Measurements from ENCODE around the gene VMAC. TPM values are rescaled to one million over a fixed set of nuclear protein-coding genes. Genes with fewer than 3 reads are reported as not detected.
A peak's percentile ranks its signal among the peaks of the same experiment; 100 is the strongest.

Gene VMAC
- total and polyA plus RNA-seq, 9 of the 15 experiments (the other 6 are each of a cell fraction or from before 2014, with no cell fraction given) = 0.03 to 3.4 (median 1.1) TPM

GRCh38 chr19:5933391-5934068 is 28.9 kb downstream of the VMAC start:
- peaks cover 0 to 15% of the 10 kb centered on the region in 2 experiments; a peak in 1 of 5 replicates for H3K4me1 ChIP-seq (replicated peaks in 1 of 2; ENCODE audit: control insufficient read depth in 2 of 2, insufficient read depth in 2 of 2, low read length in 2 of 2)
- peaks cover 5% of the 10 kb centered on the region; the same call in 1 of the 3 replicates for H3K79me2 ChIP-seq (ENCODE audit: control insufficient read depth, insufficient read depth, low read length)
- FAIRE-seq (no peak), DNase-seq (ENCODE audit: extremely low read depth in 1 of 4, low spot score in 3 of 4) (no peak), ATAC-seq (no peak)
- 97% methylated on average over 15 of the region's 20 CpGs for WGBS (ENCODE audit: insufficient coverage, low coverage, missing lambda C conversion rate)
- BruUV-seq (replicated peaks) = no TSS peak
- no peak overlapping the region for H2AFZ ChIP-seq (ENCODE audit: low read depth, low read length)
- ChIA-PET POLR2A (interaction anchor here (0.9 kb wide), 1 partner anchor 19 kb away, joined by 4 read pairs; the partner anchor contains the start of gene CAPS), CTCF (ENCODE audit: low intra/inter-chr PET ratio) (no interaction called here)
- in situ Hi-C loops (cut with MboI) (no loop called here), intact Hi-C loops (cut with micrococcal nuclease) (no loop called here)
- peaks cover 5% of the 10 kb centered on the region; the same call in 1 of the 2 replicates for H4K20me1 ChIP-seq (replicated peaks; ENCODE audit: control insufficient read depth, insufficient read depth, low read length)
- H3K27ac ChIP-seq (ENCODE audit: extremely low read depth, low read depth, low read length) = no peak overlapping the region
- peaks cover 94% of the 10 kb centered on the region; the same call in 2 of the 3 replicates for H3K36me3 ChIP-seq (ENCODE audit: control insufficient read depth, insufficient read depth, low read length)
- peak overlapping the region in 1 of 2 experiments; percentile 42; a peak in 1 of 4 replicates for H3K9ac ChIP-seq (ENCODE audit: insufficient read depth in 1 of 2, low read depth in 2 of 2, low read length in 2 of 2)
- no peaks in the 10 kb centered on the region for H3K9me3 ChIP-seq (replicated peaks; ENCODE audit: control insufficient read depth, insufficient read depth, low read depth, low read length)
- no peaks in the 10 kb centered on the region for H3K27me3 ChIP-seq (ENCODE audit: control insufficient read depth in 2 of 2, insufficient read depth in 2 of 2, low read length in 2 of 2)
- H3K4me2 ChIP-seq (ENCODE audit: insufficient read depth, low read length) = no peak overlapping the region
- H3K4me3 ChIP-seq = no peak overlapping the region
- TF ChIP-seq NFIX (CRISPR knock-in tag; IDR thresholded peaks at IDR 0.05; ENCODE audit: low read depth) (no peak), NR2F6 (CRISPR knock-in tag; IDR thresholded peaks at IDR 0.05) (no peak), E2F8 (IDR thresholded peaks at IDR 0.05; ENCODE audit: low read depth, partially characterized antibody) (no peak), ZBTB2 (IDR thresholded peaks at IDR 0.05) (no peak), KLF10 (CRISPR knock-in tag; IDR thresholded peaks at IDR 0.05) (no peak), TFAM (CRISPR knock-in tag; conservative IDR thresholded peaks at IDR 0.05) (no peak), ZNF699 (CRISPR knock-in tag; IDR thresholded peaks at IDR 0.05; ENCODE audit: insufficient replicate concordance) (no peak)
- TF ChIP-seq, protein P1, sequence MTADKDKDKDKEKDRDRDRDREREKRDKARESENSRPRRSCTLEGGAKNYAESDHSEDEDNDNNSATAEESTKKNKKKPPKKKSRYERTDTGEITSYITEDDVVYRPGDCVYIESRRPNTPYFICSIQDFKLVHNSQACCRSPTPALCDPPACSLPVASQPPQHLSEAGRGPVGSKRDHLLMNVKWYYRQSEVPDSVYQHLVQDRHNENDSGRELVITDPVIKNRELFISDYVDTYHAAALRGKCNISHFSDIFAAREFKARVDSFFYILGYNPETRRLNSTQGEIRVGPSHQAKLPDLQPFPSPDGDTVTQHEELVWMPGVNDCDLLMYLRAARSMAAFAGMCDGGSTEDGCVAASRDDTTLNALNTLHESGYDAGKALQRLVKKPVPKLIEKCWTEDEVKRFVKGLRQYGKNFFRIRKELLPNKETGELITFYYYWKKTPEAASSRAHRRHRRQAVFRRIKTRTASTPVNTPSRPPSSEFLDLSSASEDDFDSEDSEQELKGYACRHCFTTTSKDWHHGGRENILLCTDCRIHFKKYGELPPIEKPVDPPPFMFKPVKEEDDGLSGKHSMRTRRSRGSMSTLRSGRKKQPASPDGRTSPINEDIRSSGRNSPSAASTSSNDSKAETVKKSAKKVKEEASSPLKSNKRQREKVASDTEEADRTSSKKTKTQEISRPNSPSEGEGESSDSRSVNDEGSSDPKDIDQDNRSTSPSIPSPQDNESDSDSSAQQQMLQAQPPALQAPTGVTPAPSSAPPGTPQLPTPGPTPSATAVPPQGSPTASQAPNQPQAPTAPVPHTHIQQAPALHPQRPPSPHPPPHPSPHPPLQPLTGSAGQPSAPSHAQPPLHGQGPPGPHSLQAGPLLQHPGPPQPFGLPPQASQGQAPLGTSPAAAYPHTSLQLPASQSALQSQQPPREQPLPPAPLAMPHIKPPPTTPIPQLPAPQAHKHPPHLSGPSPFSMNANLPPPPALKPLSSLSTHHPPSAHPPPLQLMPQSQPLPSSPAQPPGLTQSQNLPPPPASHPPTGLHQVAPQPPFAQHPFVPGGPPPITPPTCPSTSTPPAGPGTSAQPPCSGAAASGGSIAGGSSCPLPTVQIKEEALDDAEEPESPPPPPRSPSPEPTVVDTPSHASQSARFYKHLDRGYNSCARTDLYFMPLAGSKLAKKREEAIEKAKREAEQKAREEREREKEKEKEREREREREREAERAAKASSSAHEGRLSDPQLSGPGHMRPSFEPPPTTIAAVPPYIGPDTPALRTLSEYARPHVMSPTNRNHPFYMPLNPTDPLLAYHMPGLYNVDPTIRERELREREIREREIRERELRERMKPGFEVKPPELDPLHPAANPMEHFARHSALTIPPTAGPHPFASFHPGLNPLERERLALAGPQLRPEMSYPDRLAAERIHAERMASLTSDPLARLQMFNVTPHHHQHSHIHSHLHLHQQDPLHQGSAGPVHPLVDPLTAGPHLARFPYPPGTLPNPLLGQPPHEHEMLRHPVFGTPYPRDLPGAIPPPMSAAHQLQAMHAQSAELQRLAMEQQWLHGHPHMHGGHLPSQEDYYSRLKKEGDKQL (CRISPR knock-in tag; IDR thresholded peaks at IDR 0.05; ENCODE audit: borderline replicate concordance) = no peak
- H3K9me1 ChIP-seq (ENCODE audit: control insufficient read depth, insufficient read depth, low read length) = peaks cover 2% of the 10 kb centered on the region
